Omental fat pad (tissue), 4 donors: ENCODE measurements around the gene CEBPE. TPM values are rescaled to one million over a fixed set of nuclear protein-coding genes. Genes with fewer than 3 reads are reported as not detected.

Experiments used
- ATAC-seq: fragments of 150-250 bp; one replicate; pipeline ENCODE4 v1.9.1; 2016; ENCODE audit warnings: mild to moderate bottlenecking, moderate library complexity; ENCODE audit not compliant: low FRiP score
- DNase-seq: peaks from one replicate; pipeline ENCODE4 v3.0.0-alpha.2; 2019; ENCODE audit warnings: low spot score
- total RNA-seq, 4 donors: library from RNA; depleted of rRNA; stranded (reverse); fragments of >200 nt; gene quantifications; one replicate each; pipeline ENCODE4 v1.1.0, GENCODE V29; 2016
- TF ChIP-seq, protein P1 (sequence below), 3 donors: fragments of 450-650 bp; IDR thresholded peaks; one replicate each; pipeline ENCODE4 v1.5.1; 2016 to 2017; ENCODE audit warnings: antibody characterized with exemption in 3 of 3, mild to moderate bottlenecking in 3 of 3, moderate library complexity in 2 of 3

The CEBPE gene
- total RNA-seq, 4 donors from 2014 or later, result 0.36 to 2.7 (median 0.37) TPM; not detected in 1

DNA sequence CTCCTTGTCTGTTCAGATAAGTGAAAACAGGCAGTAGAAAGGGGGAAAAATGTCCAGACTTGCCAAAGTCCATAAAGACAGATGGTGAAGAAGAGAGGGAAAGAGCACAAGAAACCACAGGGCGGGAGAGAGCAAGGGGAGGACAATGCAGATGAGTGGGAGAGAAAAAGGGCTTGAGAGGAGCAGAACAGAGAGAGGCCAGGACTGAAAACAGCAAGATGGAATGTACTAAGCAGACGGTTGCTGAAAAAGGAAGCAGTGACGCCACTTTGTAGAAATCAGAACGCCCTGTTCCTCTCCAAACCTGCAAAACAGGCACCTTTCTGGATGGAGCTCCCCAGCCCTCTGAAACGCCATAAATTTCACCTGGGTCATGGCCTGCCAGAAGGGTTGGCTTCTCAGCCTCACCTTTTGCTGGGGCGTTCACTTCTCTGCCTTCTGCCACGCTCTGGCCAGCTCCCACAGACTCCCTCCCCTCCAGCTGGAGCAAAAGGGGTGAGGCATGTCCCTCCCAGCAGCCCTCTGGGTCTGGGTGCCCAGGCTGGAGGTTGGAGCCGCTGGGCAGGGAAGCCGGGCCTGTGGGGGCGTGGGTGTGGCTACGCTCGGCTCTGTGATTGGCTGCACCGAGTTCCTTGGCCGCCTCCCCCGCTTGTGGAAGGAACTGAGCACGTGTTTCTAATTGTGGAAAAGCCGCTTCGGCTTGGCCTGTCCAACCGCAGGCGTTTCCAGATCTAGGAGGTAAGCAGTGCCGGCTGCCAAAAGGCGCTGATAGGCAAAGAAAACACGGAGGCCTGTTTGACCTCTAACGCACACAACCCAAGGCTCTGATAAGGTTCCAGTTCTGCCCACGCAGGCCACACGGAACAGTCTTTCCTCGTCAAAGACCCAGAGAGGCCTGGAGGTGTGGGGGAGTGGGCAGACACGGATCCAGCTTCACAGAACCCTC lies 35.1 kb upstream of the CEBPE start:
- TF ChIP-seq, protein P1, sequence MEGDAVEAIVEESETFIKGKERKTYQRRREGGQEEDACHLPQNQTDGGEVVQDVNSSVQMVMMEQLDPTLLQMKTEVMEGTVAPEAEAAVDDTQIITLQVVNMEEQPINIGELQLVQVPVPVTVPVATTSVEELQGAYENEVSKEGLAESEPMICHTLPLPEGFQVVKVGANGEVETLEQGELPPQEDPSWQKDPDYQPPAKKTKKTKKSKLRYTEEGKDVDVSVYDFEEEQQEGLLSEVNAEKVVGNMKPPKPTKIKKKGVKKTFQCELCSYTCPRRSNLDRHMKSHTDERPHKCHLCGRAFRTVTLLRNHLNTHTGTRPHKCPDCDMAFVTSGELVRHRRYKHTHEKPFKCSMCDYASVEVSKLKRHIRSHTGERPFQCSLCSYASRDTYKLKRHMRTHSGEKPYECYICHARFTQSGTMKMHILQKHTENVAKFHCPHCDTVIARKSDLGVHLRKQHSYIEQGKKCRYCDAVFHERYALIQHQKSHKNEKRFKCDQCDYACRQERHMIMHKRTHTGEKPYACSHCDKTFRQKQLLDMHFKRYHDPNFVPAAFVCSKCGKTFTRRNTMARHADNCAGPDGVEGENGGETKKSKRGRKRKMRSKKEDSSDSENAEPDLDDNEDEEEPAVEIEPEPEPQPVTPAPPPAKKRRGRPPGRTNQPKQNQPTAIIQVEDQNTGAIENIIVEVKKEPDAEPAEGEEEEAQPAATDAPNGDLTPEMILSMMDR (IDR thresholded peaks at IDR 0.05), result no peak
- ATAC-seq (peak; percentile 80), DNase-seq (peak; percentile 71)

DNA sequence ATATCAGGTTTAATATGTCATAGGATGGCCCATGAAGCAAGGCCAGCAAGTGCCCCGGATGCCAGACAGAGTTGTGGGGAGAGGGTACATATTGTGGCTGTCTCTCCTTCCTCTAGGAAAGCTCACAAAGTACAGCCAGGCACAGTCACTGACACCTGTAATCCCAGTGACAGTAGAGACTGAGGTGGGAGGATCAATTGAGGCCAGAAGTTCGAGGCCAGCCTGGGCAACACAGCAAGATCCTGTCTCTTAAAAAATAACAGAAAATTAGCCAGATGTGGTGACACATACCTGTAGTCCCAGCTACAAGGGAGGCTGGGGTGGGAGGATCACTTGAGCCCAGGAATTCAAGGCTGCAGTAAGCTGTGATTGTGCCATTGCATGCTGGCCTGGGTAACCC lies 32.3 kb upstream of the CEBPE start:
- no peak for DNase-seq
- ATAC-seq, result no peak
- TF ChIP-seq, protein P1 (IDR thresholded peaks at IDR 0.05), result no peak

- TF ChIP-seq, protein P1 (IDR thresholded peaks at IDR 0.05), result no peak
- ATAC-seq (no peak), DNase-seq (no peak)
These were observed 30.7 kb upstream of the CEBPE start for GRCh38 chr14:23149745-23150144.

- DNase-seq (no peak), ATAC-seq (no peak)
- TF ChIP-seq, protein P1 (IDR thresholded peaks at IDR 0.05), result no peak
These were observed 29.7 kb upstream of the CEBPE start for GRCh38 chr14:23148591-23149249.

DNA sequence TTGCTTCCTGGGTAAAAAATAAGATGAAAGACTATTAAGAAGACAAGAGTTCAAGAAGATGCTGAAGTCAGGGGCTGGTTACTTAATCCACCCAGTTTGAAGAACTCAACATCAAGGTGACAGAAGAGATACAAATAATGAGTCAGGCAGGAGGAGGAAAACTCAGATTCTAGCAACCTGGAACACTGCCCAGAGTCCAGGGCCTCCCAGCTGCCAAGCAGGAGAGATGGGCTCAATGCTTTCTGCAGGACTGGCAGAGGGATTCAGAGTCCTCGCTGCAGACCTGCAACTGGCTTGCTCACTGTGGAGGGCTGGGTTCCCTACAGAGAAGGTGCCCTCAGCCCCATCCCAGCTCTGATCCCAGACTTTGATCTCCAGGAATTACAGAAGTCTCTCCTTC lies 28.6 kb upstream of the CEBPE start:
- TF ChIP-seq, protein P1 (IDR thresholded peaks at IDR 0.05), result no peak
- no peak for DNase-seq
- ATAC-seq, result peak; percentile 49

- TF ChIP-seq, protein P1 (IDR thresholded peaks at IDR 0.05), result no peak
- DNase-seq (no peak), ATAC-seq (no peak)
These were observed 27.9 kb upstream of the CEBPE start for GRCh38 chr14:23146980-23147379.
